GM12875 (cell line): ENCODE measurements around the gene TMEM121.

Source experiments
- H3K4me3 ChIP-seq: one replicate; pipeline ENCODE4 v1.5.1; 2011; ENCODE audit warnings: low read depth, low read length, control low read depth
- TF ChIP-seq, protein P1 (sequence below): IDR thresholded peaks from 2 replicates; pipeline ENCODE4 v1.5.1; 2011; ENCODE audit warnings: low read depth, mild to moderate bottlenecking, control low read depth, inconsistent platforms, low read length, moderate library complexity, borderline replicate concordance; ENCODE audit not compliant: insufficient read depth

TMEM121 gene

GRCh38 chr14:105508069-105508468, 18.3 kb upstream of the TMEM121 start:
- TF ChIP-seq, protein P1, sequence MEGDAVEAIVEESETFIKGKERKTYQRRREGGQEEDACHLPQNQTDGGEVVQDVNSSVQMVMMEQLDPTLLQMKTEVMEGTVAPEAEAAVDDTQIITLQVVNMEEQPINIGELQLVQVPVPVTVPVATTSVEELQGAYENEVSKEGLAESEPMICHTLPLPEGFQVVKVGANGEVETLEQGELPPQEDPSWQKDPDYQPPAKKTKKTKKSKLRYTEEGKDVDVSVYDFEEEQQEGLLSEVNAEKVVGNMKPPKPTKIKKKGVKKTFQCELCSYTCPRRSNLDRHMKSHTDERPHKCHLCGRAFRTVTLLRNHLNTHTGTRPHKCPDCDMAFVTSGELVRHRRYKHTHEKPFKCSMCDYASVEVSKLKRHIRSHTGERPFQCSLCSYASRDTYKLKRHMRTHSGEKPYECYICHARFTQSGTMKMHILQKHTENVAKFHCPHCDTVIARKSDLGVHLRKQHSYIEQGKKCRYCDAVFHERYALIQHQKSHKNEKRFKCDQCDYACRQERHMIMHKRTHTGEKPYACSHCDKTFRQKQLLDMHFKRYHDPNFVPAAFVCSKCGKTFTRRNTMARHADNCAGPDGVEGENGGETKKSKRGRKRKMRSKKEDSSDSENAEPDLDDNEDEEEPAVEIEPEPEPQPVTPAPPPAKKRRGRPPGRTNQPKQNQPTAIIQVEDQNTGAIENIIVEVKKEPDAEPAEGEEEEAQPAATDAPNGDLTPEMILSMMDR, result no peak

DNA sequence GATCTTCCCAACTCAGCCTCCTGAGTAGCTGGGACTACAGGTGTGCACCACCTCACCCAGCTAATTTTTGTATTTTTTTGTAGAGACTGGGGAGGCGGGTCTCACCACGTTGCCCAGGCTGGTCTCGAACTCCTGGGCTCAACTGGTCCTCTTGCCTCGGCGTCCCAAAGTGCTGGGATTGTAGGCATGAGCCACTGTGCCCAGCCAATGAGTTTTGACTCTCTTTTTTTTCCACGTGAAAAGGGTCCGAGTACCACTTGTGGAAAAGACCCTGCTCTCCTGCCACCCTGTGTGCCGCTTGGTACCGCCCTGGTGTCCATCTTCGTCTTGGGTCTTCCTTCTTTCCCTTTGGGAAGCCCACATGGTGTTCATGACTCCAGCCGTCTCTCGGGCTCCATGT, 17.8 kb upstream of the TMEM121 start:
- H3K4me3 ChIP-seq, result no peak overlapping the region
- TF ChIP-seq, protein P1, result no peak

More at GRCh38 chr14:105508069-105508468, 18.3 kb upstream of the TMEM121 start:
- no peak overlapping the region for H3K4me3 ChIP-seq

- H3K4me3 ChIP-seq, result no peak overlapping the region
- TF ChIP-seq, protein P1, result no peak
These were observed 9.3 kb upstream of the TMEM121 start for GRCh38 chr14:105517096-105517495.

GRCh38 chr14:105519946-105520698, 6.3 kb upstream of the TMEM121 start:
- TF ChIP-seq, protein P1, result no peak
- H3K4me3 ChIP-seq, result no peak overlapping the region

- TF ChIP-seq, protein P1, result no peak
- no peak overlapping the region for H3K4me3 ChIP-seq
These were observed 1.1 kb upstream of the TMEM121 start for GRCh38 chr14:105525326-105525725.

DNA sequence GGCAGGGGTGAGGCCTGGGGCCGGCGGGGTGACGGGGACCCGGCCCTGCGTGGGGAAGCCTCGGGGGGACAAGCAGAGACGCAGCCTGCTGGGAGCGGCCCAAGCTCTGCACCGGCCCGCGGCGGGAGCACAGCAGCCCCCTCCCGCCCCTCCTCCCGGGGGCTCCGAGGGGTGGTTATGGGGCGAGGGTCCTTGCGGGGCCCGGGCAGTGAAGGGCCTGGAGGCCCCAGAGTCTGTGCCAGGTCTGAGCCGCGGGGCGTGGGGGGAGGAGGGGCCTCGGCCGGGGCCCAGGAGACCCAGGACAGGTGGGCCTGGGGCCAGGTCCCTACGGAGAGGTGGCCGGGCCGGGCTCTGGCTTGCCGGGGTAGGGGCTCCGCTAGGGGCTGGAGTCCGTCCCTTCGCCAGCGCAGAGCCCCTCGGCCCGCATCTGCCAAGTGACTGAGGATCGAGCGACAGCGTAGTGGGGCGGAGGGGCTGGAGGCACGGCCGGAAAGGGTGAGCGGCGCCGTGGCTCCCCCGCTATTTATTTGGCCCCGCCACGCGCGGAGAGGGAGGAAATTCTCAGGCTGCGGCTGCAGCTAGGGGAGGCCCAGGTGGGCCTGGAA, 495 bp downstream of the TMEM121 start:
- H3K4me3 ChIP-seq, result no peak overlapping the region
- TF ChIP-seq, protein P1, result no peak

- no peak overlapping the region for H3K4me3 ChIP-seq
- TF ChIP-seq, protein P1, result no peak
These were observed 1.0 kb downstream of the TMEM121 start for GRCh38 chr14:105527381-105527825.
